NCI-H2107 (cell line): ENCODE measurements around the gene ZSWIM3.
"Not testable (repeated sequence)": the region's sequence is repeated elsewhere in the genome, so short reads cannot be mapped to it uniquely, and the experiment has no call there.

Experiments
- DNase-seq: peaks from one replicate; lab custom pipeline; 2025; lab: John Stamatoyannopoulos, UW

ZSWIM3 gene

DNA sequence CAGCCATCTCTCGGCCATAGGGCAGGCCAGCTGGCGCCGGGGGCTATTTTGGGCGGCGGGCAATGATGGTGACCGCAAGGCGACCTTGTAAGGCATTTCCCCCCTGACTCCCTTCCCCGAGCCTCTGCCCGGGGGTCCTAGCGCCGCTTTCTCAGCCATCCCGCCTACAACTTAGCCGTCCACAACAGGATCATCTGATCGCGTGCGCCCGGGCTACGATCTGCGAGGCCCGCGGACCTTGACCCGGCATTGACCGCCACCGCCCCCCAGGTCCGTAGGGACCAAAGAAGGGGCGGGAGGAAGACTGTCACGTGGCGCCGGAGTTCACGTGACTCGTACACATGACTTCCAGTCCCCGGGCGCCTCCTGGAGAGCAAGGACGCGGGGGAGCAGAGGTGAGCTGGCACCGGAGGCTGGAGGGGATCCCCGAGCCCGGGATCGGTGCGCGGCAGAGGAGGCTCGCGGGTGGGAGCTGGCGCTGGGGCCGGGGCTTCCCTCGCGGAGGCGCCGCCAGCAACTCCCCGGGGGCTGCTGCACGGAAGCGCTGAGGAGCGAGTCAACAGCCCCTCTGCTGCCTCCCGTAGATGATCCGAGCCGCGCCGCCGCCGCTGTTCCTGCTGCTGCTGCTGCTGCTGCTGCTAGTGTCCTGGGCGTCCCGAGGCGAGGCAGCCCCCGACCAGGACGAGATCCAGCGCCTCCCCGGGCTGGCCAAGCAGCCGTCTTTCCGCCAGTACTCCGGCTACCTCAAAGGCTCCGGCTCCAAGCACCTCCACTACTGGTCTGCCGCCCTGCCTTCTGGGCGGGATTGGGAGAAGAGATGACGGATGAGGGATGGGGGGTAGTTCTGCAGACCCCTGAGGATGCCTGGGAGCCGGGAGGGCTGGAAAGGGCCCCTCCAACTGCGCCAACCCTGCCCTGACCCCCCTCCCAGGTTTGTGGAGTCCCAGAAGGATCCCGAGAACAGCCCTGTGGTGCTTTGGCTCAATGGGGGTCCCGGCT is 33.9 kb downstream of the ZSWIM3 start, which contains the start of the genes CTSA and NEURL2:
Gene CTSA, plus strand, starts transcription at position 351 of the 999 bp plus-strand sequence. Its CDS starts 234 bp downstream, at position 585.
Gene NEURL2, minus strand, starts transcription at position 224 of the 999 bp plus-strand sequence. Its CDS starts 217 bp downstream, at position 7.
- DNase-seq = peak; percentile 21

DNA sequence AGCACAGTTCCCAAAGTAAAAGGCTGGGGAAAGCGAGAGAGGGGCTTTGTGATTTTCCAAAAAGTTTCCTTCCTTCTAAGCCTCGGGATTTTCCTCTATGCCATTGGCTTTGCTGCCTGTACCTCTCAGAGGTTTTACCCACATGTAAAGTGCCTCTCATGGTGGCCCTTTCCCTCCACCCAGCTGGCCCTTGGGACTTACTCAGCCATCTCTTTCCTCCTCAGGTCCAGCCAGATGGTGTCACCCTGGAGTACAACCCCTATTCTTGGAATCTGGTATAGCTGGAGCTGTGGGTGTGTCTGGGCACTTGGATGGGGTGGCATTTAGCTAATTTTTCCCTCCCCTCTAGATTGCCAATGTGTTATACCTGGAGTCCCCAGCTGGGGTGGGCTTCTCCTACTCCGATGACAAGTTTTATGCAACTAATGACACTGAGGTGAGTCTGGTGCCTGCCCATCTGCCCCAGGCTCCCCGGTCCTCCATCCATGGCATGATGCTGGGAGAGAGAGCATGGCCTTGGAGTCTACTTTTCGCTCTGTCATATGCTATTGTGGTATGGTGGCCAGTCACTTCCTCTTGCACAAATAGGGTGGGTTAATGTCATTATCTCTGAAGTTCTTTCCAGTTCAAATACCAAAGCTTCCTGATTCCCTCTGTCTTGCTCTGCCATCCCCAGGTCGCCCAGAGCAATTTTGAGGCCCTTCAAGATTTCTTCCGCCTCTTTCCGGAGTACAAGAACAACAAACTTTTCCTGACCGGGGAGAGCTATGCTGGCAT is 34.8 kb downstream of the ZSWIM3 start:
- no peak for DNase-seq

DNA sequence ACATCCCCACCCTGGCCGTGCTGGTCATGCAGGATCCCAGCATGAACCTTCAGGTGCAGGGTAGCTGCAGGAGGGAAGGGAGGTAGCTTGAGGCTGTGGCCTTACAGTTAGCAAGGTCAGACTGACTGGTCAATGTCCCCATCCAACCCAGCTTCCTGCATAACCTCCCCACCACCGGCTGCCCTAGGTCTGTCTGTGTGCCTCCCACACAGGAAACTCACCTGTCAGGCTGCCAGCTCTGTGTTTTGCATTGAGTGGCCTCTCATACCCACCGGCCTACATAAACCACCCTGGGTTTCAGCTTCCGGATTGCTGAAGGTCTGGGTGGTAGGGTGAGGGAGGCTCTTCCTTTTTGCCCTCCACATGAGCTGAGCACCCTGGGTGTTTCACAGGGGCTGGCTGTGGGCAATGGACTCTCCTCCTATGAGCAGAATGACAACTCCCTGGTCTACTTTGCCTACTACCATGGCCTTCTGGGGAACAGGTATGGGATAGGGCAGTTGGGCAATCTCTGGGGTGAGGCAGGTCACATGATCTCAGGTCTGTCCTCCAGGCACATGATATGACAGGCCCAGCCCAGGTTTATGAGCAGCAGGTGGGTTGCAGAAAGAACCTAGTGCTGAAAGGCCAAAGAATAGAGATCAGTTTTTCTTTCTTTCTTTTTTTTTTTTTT is 35.5 kb downstream of the ZSWIM3 start:
- no peak for DNase-seq

DNA sequence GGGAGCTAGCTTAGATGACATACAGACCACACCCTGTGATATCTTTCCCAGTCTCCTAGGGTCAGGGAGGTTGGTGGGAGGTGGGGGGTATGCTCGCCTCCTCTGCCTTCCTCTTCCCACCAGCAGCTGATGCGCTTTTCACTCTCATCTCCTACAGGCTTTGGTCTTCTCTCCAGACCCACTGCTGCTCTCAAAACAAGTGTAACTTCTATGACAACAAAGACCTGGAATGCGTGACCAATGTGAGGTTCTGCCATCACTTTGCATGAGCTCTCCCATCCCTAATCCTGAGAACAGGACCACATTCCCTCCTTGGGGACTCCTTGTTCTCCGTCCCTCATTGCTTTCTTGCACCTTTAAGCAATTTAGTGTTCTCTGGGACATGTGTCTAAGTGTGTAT is 36.4 kb downstream of the ZSWIM3 start:
- DNase-seq = no peak

DNA sequence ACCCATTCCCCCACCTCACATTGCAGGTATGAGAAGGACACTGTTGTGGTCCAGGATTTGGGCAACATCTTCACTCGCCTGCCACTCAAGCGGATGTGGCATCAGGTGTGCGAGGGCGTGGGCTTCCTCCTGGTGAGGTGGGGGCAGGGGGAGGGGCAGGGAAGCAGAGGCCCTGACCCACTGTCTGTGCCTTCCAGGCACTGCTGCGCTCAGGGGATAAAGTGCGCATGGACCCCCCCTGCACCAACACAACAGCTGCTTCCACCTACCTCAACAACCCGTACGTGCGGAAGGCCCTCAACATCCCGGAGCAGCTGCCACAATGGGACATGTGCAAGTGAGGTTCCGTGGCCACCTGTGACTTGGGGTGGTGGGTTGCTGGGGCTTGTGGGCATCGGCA is 37.4 kb downstream of the ZSWIM3 start:
- DNase-seq = no peak

DNA sequence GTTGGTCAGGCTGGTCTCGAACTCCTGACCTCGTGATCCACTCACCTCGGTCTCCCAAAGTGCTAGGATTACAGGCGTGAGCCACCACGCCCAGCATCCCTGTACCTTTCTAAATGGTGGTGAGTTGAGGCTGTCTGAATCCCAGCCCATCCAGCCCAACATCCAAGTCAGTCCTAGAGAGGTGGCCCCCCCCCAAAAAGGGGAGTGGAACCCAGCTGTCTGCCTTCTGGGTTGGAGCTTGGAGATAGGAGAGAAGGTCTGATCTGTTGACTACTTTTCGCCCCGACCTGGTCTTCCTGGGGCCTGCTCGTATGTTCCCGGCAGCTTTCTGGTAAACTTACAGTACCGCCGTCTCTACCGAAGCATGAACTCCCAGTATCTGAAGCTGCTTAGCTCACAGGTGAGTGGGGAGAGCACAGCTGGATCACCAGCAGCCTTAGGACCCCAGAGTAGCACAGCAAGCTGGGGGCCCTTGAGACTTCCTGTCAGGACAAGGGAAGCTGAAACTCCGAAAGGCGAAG is 39.3 kb downstream of the ZSWIM3 start:
- DNase-seq = no peak

DNA sequence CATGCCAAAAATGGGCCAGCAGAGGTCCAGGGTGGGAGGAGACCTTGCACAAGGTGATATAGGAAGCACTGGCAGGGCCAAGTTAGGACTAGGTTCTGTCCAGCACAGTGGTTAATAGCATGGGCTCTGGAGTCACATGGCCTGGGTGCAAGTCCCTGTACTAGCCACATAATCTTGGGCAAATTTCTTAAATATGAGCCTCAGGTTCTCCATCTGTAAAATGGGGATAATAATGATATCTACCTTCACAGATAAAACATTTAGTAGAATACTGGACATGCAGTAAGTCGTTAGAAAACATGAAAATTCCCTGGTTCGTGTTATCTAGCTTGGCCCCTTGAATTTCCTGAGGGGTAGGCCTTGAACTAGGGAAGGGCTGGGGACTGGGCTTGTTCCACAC is 39.9 kb downstream of the ZSWIM3 start:
- DNase-seq = no peak

DNA sequence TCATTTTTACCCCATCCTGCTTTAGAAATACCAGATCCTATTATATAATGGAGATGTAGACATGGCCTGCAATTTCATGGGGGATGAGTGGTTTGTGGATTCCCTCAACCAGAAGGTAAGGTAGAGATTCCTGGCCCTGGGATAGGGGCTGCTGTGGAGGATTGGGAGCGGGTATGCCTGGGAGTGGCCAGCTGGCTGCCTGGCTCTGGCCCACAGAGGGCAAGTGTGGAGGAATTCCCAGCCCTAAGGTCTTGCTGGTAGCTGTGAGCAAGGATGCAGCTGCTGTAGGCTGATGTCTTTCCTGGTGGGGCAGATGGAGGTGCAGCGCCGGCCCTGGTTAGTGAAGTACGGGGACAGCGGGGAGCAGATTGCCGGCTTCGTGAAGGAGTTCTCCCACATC is 40.3 kb downstream of the ZSWIM3 start:
- no peak for DNase-seq

DNA sequence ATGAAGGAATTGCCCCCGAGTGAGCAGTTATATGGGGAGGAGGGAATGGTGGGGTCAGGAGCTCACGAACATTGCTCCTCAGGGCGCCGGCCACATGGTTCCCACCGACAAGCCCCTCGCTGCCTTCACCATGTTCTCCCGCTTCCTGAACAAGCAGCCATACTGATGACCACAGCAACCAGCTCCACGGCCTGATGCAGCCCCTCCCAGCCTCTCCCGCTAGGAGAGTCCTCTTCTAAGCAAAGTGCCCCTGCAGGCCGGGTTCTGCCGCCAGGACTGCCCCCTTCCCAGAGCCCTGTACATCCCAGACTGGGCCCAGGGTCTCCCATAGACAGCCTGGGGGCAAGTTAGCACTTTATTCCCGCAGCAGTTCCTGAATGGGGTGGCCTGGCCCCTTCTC is 40.9 kb downstream of the ZSWIM3 start:
- no peak for DNase-seq

DNA sequence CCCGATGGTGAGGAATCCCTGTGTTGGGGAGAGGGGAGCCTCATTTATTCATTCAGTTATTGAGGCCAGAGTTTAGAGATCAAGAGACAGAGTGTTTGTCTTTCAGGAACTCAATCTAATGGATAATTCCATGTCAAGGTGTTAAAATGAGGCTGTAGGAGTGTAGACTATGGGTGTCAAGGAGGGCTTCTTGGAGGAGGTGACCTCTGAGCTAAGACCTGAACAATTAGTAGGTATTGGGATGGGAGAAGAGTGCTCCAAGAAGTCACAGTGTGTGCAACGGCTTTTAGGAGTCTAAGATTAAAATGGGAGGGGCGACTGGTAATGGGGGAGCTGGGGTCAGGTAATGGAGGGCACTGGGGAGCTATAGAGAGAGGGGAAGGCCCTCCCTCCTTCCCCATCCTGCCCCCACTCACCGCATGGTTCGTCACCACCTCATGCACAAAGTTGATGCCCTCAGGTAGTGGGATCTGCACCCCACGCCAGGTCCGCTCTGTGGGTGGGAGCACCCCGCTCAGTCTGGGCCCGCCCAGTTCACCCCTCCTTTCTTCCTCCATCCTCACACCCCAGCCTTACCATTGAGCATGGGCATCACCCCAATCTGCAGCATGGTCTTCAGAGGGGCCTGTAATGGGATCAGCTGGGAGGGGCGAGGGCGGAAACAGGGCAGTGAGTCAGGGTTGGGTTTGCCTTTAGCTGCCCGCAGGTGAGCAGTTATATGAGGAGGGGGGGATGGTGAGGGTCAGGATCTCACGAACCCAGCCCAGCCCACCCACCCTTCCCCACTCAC is 41.8 kb downstream of the ZSWIM3 start:
- DNase-seq = no peak

DNA sequence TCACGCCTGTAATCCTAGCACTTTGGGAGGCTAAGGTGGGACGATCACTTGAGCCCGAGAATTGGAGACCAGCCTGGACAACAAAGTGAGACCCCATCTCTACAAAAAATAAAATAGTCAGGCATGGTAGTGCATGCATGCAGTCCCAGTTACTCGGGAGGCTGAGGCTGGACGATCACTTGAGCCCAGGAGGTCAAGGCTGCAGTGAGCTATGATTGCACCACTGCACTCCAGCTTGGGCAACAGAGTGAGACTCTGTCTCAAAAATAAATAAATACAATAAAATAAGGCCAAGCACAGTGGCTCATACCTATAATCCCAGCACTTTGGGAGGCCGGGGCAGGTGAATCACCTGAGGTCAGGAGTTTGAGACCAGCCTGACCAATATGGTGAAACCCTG is 43.9 kb downstream of the ZSWIM3 start:
- not testable (repeated sequence) for DNase-seq

DNA sequence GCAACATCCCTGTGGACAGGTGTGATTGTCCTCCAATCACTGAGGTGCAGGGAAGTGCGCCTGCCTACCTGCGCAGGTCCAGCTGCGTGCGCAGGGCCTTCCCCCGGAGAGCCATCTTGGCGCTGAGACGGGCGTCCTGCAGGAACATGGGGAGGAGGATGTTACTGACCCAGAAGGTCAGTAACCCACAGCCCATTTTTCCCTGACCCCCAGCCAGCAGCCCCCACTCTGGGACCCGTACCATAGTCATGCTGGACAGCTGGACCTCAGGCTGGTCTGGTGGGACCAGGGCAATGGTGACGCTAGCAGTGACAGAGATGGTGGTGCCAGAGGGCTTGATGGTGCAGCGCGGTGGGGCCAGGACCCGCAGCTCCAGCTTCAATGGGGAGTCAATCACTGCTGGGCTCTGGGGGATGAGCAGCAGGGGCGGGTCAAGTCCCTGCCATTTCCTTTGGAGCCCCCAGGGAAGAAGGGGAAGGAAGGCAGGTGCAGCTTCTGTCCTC is 44.8 kb downstream of the ZSWIM3 start:
- DNase-seq = no peak

DNA sequence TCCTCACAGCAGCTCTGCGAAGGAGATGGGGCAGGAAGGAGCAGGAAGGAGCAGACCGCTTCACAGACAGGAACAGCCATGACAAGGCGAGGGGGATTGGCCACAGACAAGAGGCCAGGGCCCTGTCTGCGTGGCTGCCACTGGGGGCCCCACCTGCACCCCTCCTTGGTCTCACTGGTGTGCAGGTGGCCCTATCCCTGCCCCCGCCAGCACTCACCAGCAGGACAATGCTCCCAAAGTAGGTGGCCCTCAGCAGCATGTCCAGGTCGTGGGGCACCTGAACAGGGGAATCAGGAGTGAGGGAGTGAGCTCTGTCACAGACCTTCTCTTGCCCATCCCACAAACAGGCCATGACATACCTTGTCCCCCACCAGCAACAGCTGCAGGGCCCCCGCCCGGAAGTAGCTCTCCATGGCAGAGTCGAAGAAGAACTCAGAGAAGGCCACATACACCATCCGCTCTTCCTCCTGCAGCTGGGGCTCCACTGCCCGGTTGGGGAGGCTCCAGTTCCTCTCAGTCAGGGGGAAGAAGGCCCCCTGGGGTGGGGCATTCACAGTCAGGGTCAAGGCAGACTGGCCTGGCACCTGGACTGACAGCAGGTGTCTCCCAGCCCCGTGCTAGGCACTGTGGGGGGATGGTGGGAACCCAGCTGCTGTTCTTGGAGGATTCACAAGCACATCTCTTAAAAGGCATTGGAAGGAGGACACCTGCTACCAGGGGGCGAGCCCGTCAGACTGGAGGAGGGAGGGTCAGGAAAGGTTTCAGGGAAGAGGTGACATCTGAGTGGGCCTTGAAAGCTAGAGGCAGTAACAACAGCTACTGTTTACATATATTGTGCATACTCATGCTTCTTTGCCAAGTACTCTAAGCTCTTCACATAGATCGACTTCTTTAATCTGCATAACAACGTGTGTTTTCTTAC is 47.4 kb downstream of the ZSWIM3 start:
- no peak for DNase-seq

DNA sequence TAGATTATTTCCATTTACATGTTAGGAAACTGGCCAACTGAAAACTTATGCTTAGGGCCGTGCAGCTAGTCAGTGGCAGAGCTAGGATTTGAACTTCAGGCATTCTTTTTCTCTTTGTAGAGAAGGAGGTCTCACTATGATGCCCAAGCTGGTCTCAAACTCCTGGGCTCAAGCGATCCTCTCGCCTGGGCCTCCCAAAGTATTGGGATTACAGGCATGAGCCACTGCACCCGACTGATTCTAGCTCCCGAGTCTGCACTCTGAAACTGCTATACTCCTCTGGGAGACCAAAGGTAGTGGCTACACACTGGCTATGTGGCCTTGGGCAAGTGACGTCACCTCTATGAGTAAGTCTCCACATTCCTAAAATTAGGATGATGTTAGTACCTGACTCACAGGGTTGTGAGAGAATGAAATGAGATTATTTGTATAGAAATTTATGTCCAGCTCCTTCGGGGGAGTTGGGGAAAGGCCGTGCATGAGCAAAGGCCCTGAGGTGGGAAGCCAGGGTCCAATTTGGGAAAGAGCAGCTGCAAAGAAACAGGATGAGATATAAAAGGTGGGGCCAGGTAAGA is 48.2 kb downstream of the ZSWIM3 start:
- no peak for DNase-seq

DNA sequence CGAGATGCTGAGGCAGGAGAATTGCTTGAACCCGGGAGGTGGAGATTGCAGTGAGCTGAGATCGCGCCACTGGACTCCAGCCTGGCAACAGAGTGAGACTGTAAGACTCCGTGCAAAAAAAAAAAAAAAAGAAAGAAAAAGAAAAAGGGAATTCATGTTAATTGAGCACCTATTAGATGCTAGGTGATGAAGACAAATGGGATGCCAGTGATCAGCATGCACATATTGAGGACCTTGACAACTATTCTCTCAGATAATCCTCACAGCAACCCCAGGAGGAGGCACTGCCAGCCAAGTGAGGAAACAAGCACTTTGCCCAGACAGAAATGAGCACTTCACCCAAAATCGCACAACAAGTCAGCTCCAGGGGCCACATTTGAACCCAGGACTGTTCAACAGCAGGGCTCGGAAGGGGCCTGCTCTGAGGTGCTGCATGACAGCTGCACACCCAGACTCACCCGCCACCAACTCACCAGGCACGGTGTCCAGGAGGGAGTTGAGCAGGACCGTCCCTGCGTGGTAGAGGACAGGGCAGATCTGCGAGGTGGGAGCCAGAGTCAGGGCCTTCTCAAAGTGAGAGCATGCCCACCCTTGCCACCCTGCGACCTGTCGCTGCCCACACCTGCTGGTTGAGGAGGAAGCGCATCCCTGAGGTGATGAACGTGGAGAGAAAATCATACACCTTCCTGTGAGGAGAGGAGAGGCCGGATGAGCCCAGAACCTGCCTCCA is 50.0 kb downstream of the ZSWIM3 start:
- DNase-seq = no peak

DNA sequence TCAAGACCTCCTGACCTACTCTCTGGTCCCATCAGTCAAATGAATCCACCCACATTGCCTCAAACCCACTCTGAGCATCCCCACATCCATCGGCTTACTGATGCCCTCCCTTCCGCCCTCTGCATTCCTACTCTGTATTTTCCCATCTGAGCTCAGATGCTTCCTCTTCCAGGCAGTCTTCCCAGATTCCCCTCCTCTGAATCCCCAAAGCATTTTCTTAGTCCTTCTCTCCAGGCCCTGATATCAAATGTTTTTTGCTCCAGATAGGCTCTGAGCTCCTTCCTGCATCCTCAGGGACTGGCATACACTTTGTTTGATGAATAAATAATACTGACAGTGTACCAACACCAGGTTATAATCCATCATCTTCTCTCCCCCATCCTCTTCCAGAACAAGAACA is 50.7 kb downstream of the ZSWIM3 start:
- DNase-seq = no peak

DNA sequence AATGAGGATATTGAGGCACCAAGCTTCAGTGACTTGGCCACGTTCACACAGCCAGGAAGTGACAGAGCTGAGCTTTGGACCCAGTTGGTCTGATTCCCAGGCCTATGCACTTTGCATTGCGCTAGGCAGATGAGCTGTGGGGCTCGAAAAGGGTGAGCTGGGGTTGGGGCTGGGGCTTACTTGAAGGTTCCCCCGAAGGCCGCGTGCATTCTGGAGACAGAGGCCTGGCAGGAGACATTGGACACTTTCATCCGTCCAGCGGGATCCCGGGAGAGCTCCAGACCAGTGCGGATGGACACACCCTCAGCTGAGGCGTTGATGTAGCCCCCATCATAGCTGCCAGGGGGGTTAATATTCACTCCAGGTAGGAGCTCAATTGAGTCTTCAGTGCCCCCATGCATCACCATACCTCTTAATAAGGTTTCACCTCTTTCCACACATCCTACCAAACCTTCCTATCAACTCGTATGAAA is 52.0 kb downstream of the ZSWIM3 start:
- no peak for DNase-seq

DNA sequence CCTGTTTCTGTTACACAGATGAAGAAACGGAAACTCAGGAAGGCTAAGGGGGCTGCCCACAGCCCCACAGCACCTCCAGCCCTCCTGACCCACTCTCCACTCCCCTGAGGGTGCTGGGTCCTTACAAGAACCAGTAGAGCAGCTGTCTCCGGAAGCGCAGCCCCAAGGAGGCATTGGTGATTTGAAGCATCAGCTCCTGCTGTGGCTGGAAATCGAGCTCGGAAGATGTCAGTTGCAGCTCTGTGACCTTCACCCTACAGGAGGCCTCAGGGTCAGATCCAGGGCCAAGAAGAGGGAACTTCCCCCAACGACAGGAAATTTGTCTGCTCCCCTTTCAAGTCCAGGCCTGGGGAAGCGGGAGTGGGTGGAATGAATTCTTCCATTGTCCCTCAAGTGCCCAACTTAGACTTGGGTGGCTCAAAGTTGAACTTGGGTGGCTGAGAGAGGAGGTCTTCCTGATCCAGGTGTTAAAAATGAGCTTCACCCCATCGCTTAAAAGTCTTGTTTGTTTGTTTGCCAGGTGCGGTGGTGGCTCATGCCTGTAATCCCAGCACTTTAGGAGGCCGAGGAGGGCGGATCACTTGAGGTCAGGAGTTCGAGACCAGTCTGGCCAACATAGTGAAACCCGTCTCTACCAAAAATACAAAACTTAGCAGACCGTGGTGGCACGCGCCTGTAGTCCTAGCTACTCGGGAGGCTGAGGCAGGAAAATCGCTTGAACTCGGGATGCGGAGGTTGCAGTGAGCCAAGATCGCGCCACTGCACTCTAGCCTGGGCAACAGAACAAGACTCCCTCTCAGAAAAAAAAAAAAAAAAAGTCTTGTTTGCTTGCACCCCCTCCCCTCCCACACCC is 52.6 kb downstream of the ZSWIM3 start:
- DNase-seq = no peak
